ENCODE data around the gene KLHDC7B.

Gene KLHDC7B

GRCh38 chr22:50599816-50600455 lies 54.2 kb downstream of the KLHDC7B start:
- DNase-seq = no peak

- DNase-seq = no peak
These were observed 54.8 kb downstream of the KLHDC7B start, which contains the start of gene MAPK8IP2 for GRCh38 chr22:50600538-50600937. MAPK8IP2 (plus strand) TSS chr22:50600793; CDS start chr22:50600819, 26 bp downstream.
